Breast epithelium (tissue), 4 donors: Measurements from ENCODE around the gene GPN2. TPM values are rescaled to one million over a fixed set of nuclear protein-coding genes. Genes with fewer than 3 reads are reported as not detected.

Experiments
- DNase-seq, 2 donors: peaks; one replicate each; pipeline ENCODE4 v3.0.0-alpha.2; 2019; ENCODE audit warnings: low spot score in 2 of 2
- H3K27ac ChIP-seq, 2 donors: fragments of 200-600 bp; sonication (generic) in 1 of 2; one replicate each; pipeline ENCODE4 v1.5.1; 2016 to 2019; ENCODE audit warnings: mild to moderate bottlenecking in 1 of 2
- H3K27me3 ChIP-seq, 2 donors: fragments of 200-600 bp; sonication (generic) in 1 of 2; one replicate each; pipeline versions ENCODE4 v1.5.1 to v1.6.0; 2017 to 2019; ENCODE audit warnings: control low read depth in 1 of 2, mild to moderate bottlenecking in 1 of 2
- H3K36me3 ChIP-seq: fragments of 200-600 bp; one replicate; pipeline ENCODE4 v1.5.1; 2019
- H3K4me1 ChIP-seq, 2 donors: fragments of 200-600 bp; sonication (generic); one replicate each; pipeline ENCODE4 v1.5.1; 2016 to 2019; ENCODE audit warnings: control low read depth in 1 of 2
- H3K4me3 ChIP-seq, 3 donors: fragments of 200-600 bp; sonication (generic); 1 replicate in 2 of 3; 2 replicates in 1 of 3; pipeline ENCODE4 v1.5.1; 2016 to 2019; ENCODE audit warnings: mild to moderate bottlenecking in 3 of 3, moderate library complexity in 2 of 3
- H3K9me3 ChIP-seq, 2 donors: fragments of 200-600 bp; sonication (generic) in 1 of 2; one replicate each; pipeline ENCODE4 v1.5.1; 2016 to 2019; ENCODE audit warnings: control low read depth in 1 of 2
- POLR2A ChIP-seq: fragments of 450-650 bp; IDR thresholded peaks from one replicate; pipeline ENCODE4 v1.6.1; 2016; ENCODE audit warnings: antibody characterized with exemption, mild to moderate bottlenecking, moderate library complexity
- POLR2AphosphoS5 ChIP-seq, 3 donors: sonication (generic); formaldehyde crosslinking; IDR thresholded peaks; one replicate each; pipeline ENCODE4 v1.6.1; 2017; ENCODE audit warnings: antibody characterized with exemption in 3 of 3
- intact Hi-C: fragments of 100-400 bp; cut with DNase I; formaldehyde crosslinking; loops from one replicate; pipeline ENCODE4 v1.15.1; 2023; ENCODE audit warnings: low total_unique reads
- total RNA-seq, 3 donors: library from RNA; depleted of rRNA; stranded (reverse); fragments of >200 nt; gene quantifications; one replicate each; pipeline ENCODE4 v1.1.0, GENCODE V29; 2016
- TF ChIP-seq, protein P1 (sequence below), 3 donors: fragments of 450-650 bp; IDR thresholded peaks; one replicate each; pipeline ENCODE4 v1.5.1; 2016 to 2017; ENCODE audit warnings: antibody characterized with exemption in 3 of 3, mild to moderate bottlenecking in 3 of 3, moderate library complexity in 3 of 3

The GPN2 gene
- total RNA-seq, 3 donors from 2014 or later = 8.5 to 17.7 (median 13.4) TPM

DNA sequence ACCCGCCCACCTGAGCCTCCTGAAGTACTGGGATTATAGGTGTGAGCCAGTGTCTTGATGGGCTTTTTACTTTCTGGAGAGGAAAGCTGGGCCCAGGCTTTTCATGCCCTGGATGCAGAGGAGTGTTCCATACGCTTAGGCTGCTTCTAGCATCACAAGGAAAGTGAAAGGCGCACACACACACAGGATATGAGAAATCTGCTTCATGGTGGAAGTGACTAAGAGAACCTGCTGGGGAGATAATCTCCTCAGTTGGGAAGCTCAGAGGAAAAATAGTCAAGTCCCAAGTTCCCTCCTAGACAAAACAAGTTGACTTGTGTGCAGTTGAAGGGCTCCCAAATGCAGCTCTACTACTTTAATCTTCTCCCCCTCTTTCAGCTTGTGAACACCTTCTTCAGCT lies 33.6 kb upstream of the GPN2 start:
- intact Hi-C loops = no loop called here
- H3K27ac ChIP-seq = no peak overlapping the region

DNA sequence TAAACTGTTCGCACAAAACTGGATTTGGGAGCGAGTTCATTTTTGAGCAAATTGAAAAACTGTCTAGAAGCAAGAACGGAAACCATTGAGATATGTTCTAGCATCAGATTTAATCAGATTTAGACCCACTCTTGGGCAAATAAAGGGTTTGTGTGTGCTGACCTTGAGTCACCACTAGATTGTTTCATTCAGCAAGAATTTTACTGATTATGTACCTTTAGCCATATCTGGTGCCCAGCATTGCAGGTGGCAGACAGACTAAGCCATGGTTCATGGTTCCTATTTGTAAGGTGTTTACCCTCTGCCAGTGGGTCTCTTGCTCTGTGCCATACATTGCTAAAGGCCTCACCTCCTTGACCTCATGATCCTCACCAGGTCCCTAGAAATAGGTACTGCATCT lies 32.8 kb upstream of the GPN2 start:
- Histone ChIP-seq H3K27me3 (no peaks in the 10 kb centered on the region), H3K4me1 (peaks cover 8 to 16% of the 10 kb centered on the region in 2 donors), H3K27ac (no peak overlapping the region), H3K9me3 (no peaks in the 10 kb centered on the region), H3K36me3 (no peaks in the 10 kb centered on the region), H3K4me3 (peak overlapping the region in 2 of 3 donors; percentile 89 to 100)
- intact Hi-C loops = no loop called here
- TF ChIP-seq POLR2A = no peak
- TF ChIP-seq POLR2AphosphoS5 (IDR thresholded peaks at IDR 0.05) = no peak
- no peak for DNase-seq

More for the DNA sequence above, 33.6 kb upstream of the GPN2 start:
- Histone ChIP-seq H3K36me3 (no peaks in the 10 kb centered on the region), H3K9me3 (no peaks in the 10 kb centered on the region), H3K4me1 (peaks cover 8 to 16% of the 10 kb centered on the region in 2 donors), H3K27me3 (no peaks in the 10 kb centered on the region), H3K4me3 (no peak overlapping the region)
- TF ChIP-seq POLR2AphosphoS5 (IDR thresholded peaks at IDR 0.05) (no peak), POLR2A (no peak)
- TF ChIP-seq, protein P1, sequence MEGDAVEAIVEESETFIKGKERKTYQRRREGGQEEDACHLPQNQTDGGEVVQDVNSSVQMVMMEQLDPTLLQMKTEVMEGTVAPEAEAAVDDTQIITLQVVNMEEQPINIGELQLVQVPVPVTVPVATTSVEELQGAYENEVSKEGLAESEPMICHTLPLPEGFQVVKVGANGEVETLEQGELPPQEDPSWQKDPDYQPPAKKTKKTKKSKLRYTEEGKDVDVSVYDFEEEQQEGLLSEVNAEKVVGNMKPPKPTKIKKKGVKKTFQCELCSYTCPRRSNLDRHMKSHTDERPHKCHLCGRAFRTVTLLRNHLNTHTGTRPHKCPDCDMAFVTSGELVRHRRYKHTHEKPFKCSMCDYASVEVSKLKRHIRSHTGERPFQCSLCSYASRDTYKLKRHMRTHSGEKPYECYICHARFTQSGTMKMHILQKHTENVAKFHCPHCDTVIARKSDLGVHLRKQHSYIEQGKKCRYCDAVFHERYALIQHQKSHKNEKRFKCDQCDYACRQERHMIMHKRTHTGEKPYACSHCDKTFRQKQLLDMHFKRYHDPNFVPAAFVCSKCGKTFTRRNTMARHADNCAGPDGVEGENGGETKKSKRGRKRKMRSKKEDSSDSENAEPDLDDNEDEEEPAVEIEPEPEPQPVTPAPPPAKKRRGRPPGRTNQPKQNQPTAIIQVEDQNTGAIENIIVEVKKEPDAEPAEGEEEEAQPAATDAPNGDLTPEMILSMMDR (IDR thresholded peaks at IDR 0.05) = no peak
- DNase-seq = no peak

DNA sequence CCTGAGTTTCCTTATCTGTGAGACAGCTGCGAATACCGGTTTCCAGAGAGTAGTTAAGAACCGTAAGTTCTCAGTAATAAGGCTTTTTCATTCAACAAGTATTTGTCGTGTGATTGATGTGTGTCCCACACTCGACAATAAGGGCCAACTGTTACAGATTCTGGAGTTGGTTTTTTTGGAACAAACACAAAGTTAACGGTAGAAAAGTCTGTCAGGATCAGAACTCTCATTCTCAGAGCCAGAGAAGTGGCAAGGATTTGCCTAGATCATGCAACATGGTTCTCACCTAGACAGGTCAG lies 32.3 kb upstream of the GPN2 start:
- no peak for DNase-seq
- TF ChIP-seq, protein P1 (IDR thresholded peaks at IDR 0.05) = no peak
- no peak for TF ChIP-seq POLR2A
- no peak for TF ChIP-seq POLR2AphosphoS5 (IDR thresholded peaks at IDR 0.05)
- Histone ChIP-seq H3K4me3 (peak overlapping the region; percentile 89 to 100 (median 93)), H3K9me3 (no peaks in the 10 kb centered on the region), H3K36me3 (no peaks in the 10 kb centered on the region), H3K27me3 (no peaks in the 10 kb centered on the region), H3K27ac (peak overlapping the region in 1 of 2 donors; percentile 94), H3K4me1 (peaks cover 8 to 16% of the 10 kb centered on the region in 2 donors)
- intact Hi-C loops = no loop called here

DNA sequence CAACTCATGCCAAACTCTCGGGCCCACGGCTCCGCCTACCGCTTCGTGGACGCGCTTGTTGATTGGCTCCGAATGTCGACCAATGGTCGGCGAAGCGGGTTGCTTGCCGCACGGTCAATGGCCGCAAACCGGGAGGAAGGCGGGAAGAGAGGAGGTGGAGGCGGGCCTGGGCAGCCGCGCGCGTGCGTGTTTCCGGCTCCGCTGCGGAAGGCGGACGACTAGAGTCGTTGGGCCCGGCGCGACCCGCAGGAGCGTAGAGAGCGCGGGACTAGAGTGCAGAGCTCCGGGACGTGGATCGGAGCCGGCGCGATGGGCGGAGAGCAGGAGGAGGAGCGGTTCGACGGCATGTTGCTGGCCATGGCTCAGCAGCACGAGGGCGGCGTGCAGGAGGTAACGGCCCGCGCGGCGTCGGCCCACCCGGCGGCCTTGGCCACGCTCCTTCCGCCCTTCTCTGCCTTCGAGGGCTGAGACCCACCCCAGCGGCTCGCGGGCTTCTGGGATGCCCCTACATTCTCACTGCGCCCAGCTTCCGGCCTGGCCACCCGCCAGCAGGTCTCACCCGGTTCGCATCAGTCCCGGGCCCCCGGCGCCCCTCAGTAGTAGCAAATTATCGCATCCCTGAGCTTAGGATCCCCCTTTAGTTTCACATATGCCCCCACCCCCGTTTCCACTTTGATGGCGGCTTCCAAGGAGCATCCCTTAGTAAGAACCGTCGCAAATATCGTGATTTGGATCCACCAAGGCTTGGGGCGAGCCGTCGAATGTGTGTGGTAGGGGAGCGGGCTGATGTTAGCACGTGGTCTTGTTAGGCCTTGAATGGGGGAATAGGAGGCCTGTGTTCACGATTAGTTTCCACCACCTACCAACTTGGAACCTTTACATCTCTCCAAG lies 31.7 kb upstream of the GPN2 start, which contains the start of gene NUDC:
Gene NUDC (plus strand): TSS at position 204 of the 891 bp plus-strand sequence. CDS start 106 bp downstream, at position 310.
- intact Hi-C loops = no loop called here
- Histone ChIP-seq H3K27me3 (no peaks in the 10 kb centered on the region), H3K27ac (peak within 1 kb of the TSS; percentile 93 to 94), H3K36me3 (no peaks in the 10 kb centered on the region), H3K4me3 (peak within 1 kb of the TSS; percentile 89 to 100 (median 93)), H3K4me1 (peaks cover 8 to 16% of the 10 kb centered on the region in 2 donors), H3K9me3 (no peaks in the 10 kb centered on the region)
- DNase-seq = peak; percentile 96 to 97
- TF ChIP-seq, protein P1 (IDR thresholded peaks at IDR 0.05) = no peak
- TF ChIP-seq POLR2AphosphoS5 (IDR thresholded peaks at IDR 0.05) (peak; percentile 90 to 97 (median 93)), POLR2A (peak; percentile 90)

DNA sequence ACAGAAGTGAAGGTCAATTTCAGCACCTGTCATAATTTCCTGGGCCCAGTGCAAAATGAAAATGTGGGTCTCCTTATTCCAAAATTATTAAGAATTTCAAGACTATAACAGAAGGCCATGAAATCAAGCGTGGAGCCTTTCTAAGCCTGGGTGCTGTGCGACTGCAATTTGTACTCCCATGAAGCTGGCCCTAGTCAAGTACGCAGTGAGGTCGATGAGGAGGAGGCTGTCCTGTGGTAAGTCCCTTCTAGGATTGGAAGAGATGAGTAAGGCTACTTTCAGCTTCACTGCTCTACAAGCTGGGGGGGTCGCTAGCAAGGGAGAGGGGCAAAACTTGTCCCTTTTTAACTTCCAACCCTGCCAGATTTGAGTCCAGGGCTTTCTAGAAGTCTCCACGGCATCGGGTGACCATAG lies 31.1 kb upstream of the GPN2 start:
- DNase-seq = no peak
- peaks cover 8 to 16% of the 10 kb centered on the region in 2 donors for H3K4me1 ChIP-seq
- H3K4me3 ChIP-seq = peak overlapping the region; percentile 89 to 100 (median 93)
- no peaks in the 10 kb centered on the region for H3K27me3 ChIP-seq
- TF ChIP-seq, protein P1 (IDR thresholded peaks at IDR 0.05) = no peak
- TF ChIP-seq POLR2A (no peak), POLR2AphosphoS5 (IDR thresholded peaks at IDR 0.05) (no peak)
- no peaks in the 10 kb centered on the region for H3K36me3 ChIP-seq
- intact Hi-C loops = no loop called here
- H3K27ac ChIP-seq = peak overlapping the region; percentile 93 to 94
- no peaks in the 10 kb centered on the region for H3K9me3 ChIP-seq
